B cell (primary cell): ENCODE measurements around the gene CELF4. TPM values are rescaled to one million over a fixed set of nuclear protein-coding genes. Genes with fewer than 3 reads are reported as not detected.

Experiments
- ATAC-seq: fragments of 200-7000 bp; cut with Tn5 transposase; one replicate; pipeline ENCODE4 v1.10.0; 2021; ENCODE audit warnings: low read depth, mild to moderate bottlenecking, moderate number of reproducible peaks, moderate library complexity
- CTCF ChIA-PET: fragments of 350-600 bp; sonication (Branson Sonifier 250); formaldehyde crosslinking; loops from one replicate; lab custom pipeline; 2021; ENCODE audit warnings: antibody characterized with exemption, inconsistent platforms; lab: Charles Lee
- POLR2A ChIA-PET: fragments of 350-600 bp; sonication (Branson Sonifier 250); formaldehyde crosslinking; loops from one replicate; lab custom pipeline; 2021; ENCODE audit warnings: antibody characterized with exemption; lab: Charles Lee
- DNase-seq: peaks from one replicate; pipeline ENCODE4 v3.0.0; 2013
- H2AFZ ChIP-seq: 2 replicates; pipeline ENCODE4 v1.6.1; 2012; ENCODE audit warnings: mild to moderate bottlenecking, low read depth, low read length; ENCODE audit not compliant: insufficient read depth, poor library complexity, severe bottlenecking
- H3K27ac ChIP-seq, 2 donors: 1 replicate in 1 of 2; 2 replicates in 1 of 2; pipeline ENCODE4 v1.5.1; 2012 to 2013; ENCODE audit warnings: low read length in 2 of 2, mild to moderate bottlenecking in 2 of 2, moderate library complexity in 1 of 2
- H3K27me3 ChIP-seq, 4 experiments: fragments of 200-600 bp in 1 of 4; sonication (generic) in 1 of 4; replicated peaks in 1 of 4; 1 replicate in 2 of 4; 2 replicates in 2 of 4; pipeline versions ENCODE4 v1.6.1 to v1.7.0; 2013 to 2016; ENCODE audit warnings: low read length in 3 of 4, mild to moderate bottlenecking in 2 of 4, mixed read lengths in 1 of 4, moderate library complexity in 1 of 4; ENCODE audit not compliant: insufficient read depth in 4 of 4, control insufficient read depth in 3 of 4; ENCODE audit errors: control extremely low read depth in 1 of 4
- H3K36me3 ChIP-seq, 2 experiments: replicated peaks in 1 of 2; 1 replicate in 1 of 2; 2 replicates in 1 of 2; pipeline versions ENCODE4 v1.6.1 to v1.7.1; 2013; ENCODE audit warnings: low read length in 1 of 2; ENCODE audit not compliant: insufficient read depth in 2 of 2, control insufficient read depth in 1 of 2; ENCODE audit errors: control extremely low read depth in 1 of 2, extremely low read depth in 1 of 2
- H3K4me1 ChIP-seq, 2 donors: fragments of 200-600 bp in 1 of 2; sonication (generic) in 1 of 2; 1 replicate in 1 of 2; 2 replicates in 1 of 2; pipeline versions ENCODE4 v1.5.1 to v1.6.1; 2013 to 2017; ENCODE audit warnings: low read length in 2 of 2; ENCODE audit not compliant: control insufficient read depth in 2 of 2, insufficient read depth in 2 of 2
- H3K4me2 ChIP-seq: replicated peaks from 2 replicates; pipeline ENCODE3; 2012; ENCODE audit warnings: mild to moderate bottlenecking, low read depth, low read length; ENCODE audit not compliant: poor library complexity, severe bottlenecking
- H3K4me3 ChIP-seq, 5 experiments: fragments of 200-600 bp in 1 of 5; sonication (generic) in 1 of 5; 1 replicate in 3 of 5; 2 replicates in 2 of 5; pipeline versions ENCODE4 v1.5.1 to v1.7.0; 2011 to 2016; ENCODE audit warnings: low read length in 4 of 5, mild to moderate bottlenecking in 4 of 5, low read depth in 2 of 5, control low read depth in 1 of 5, moderate library complexity in 1 of 5; ENCODE audit not compliant: insufficient read depth in 1 of 5; ENCODE audit errors: control extremely low read depth in 1 of 5, extremely low read depth in 1 of 5
- H3K79me2 ChIP-seq: fragments of 200-600 bp; sonication (generic); one replicate; pipeline ENCODE4 v1.6.0; 2016; ENCODE audit warnings: low read length; ENCODE audit not compliant: control insufficient read depth, insufficient read depth
- H3K9ac ChIP-seq: fragments of 200-600 bp; sonication (generic); 2 replicates; pipeline ENCODE4 v1.6.1; 2017; ENCODE audit warnings: mild to moderate bottlenecking, low read length, moderate library complexity
- H3K9me3 ChIP-seq, 3 donors: one replicate each; pipeline versions ENCODE4 v1.6.1 to v1.7.1; 2013; ENCODE audit warnings: low read length in 2 of 3; ENCODE audit not compliant: control insufficient read depth in 2 of 3, insufficient read depth in 1 of 3; ENCODE audit errors: control extremely low read depth in 1 of 3
- H4K20me1 ChIP-seq: 2 replicates; pipeline ENCODE4 v1.6.0; 2012; ENCODE audit warnings: mild to moderate bottlenecking, low read length; ENCODE audit not compliant: insufficient read depth, control insufficient read depth, poor library complexity, severe bottlenecking
- H3K27ac Mint-ChIP-seq: one replicate; pipeline ENCODE4 v1.8.0; 2021; ENCODE audit warnings: mixed read lengths
- H3K27me3 Mint-ChIP-seq: one replicate; pipeline ENCODE4 v1.8.0; 2021; ENCODE audit warnings: mixed read lengths
- H3K4me1 Mint-ChIP-seq: one replicate; pipeline ENCODE4 v1.8.0; 2021; ENCODE audit warnings: mixed read lengths
- H3K4me3 Mint-ChIP-seq: one replicate; pipeline ENCODE4 v1.8.0; 2021; ENCODE audit warnings: mixed read lengths
- H3K9me3 Mint-ChIP-seq: one replicate; pipeline ENCODE4 v1.8.0; 2022; ENCODE audit warnings: mixed read lengths; ENCODE audit not compliant: insufficient read depth
- EZH2 ChIP-seq: IDR thresholded peaks from 2 replicates; pipeline ENCODE4 v1.6.1; 2012; ENCODE audit warnings: borderline replicate concordance, low read depth, mild to moderate bottlenecking, moderate library complexity, low read length; ENCODE audit not compliant: insufficient read depth, poor library complexity, severe bottlenecking
- WGBS: methylation state at CpG from one replicate; pipeline ENCODE4 v1.1.5; 2013; ENCODE audit warnings: missing lambda C conversion rate; ENCODE audit not compliant: insufficient coverage; 5-methylcytosine and 5-hydroxymethylcytosine counted together
- intact Hi-C: fragments of 100-400 bp; cut with micrococcal nuclease; formaldehyde crosslinking; loops from one replicate; pipeline ENCODE4 v1.10.0; 2022
- polyA plus RNA-seq: library from polyadenylated mRNA; depleted of rRNA; stranded (reverse); fragments of >200 nt; gene quantifications from 2 replicates; pipeline ENCODE4 v1.2.3, GENCODE V29; 2012
- total RNA-seq, 2 donors: library from RNA; stranded (reverse); fragments of 120-200 nt in 1 of 2; gene quantifications; 1 replicate in 1 of 2; 2 replicates in 1 of 2; pipeline versions ENCODE4 v1.2.3 to v1.2.4, GENCODE V29; 2013 to 2022
- TF ChIP-seq, protein P1 (sequence below): fragments of 200-600 bp; IDR thresholded peaks from one replicate; pipeline ENCODE4 v1.8.0; 2022; ENCODE audit warnings: antibody characterized with exemption, mild to moderate bottlenecking

Gene CELF4
- total and polyA plus RNA-seq, 2 donors (not counting 1 experiment from before 2014, with no cell fraction given): not detected

DNA sequence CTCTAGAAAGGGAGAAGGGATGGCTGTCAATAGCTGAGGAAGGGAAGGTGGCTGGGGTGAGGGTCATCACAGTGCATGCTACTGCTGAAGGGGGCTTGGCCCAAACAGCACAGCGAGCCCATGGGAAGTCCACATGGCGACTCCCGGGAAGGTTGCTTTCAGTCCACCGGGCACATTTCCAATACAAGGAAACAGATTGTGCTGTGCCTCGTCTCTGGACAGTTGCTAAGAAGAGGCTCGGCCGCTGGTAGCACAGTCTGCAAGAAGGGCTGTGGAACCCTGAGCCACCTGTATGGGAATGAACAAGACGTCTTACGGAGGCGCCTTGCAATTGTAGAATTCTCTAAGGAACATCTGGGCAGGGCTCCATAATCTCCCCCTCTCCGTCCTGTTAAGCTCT, 123.1 kb downstream of the CELF4 start:
- ChIA-PET CTCF (no interaction called here), POLR2A (no interaction called here)
- Histone ChIP-seq H3K79me2 (no peaks in the 10 kb centered on the region), H2AFZ (no peak overlapping the region), H3K27ac (no peak overlapping the region), H3K27me3 (peaks cover 0 to 2% (median 0%) of the 10 kb centered on the region in 4 experiments), H3K9me3 (no peaks in the 10 kb centered on the region), H3K9ac (no peak overlapping the region), H3K4me1 (no peaks in the 10 kb centered on the region), H3K4me3 (no peak overlapping the region), H3K4me2 (no peak overlapping the region), H3K36me3 (no peaks in the 10 kb centered on the region), H4K20me1 (no peaks in the 10 kb centered on the region)
- Mint-ChIP-seq H3K9me3 (no peaks in the 10 kb centered on the region), H3K27ac (no peak overlapping the region), H3K4me1 (no peaks in the 10 kb centered on the region), H3K4me3 (no peak overlapping the region), H3K27me3 (peaks cover 3% of the 10 kb centered on the region)
- WGBS: 95% methylated on average over 11 of the region's 11 CpGs
- intact Hi-C loops: no loop called here
- TF ChIP-seq, protein P1, sequence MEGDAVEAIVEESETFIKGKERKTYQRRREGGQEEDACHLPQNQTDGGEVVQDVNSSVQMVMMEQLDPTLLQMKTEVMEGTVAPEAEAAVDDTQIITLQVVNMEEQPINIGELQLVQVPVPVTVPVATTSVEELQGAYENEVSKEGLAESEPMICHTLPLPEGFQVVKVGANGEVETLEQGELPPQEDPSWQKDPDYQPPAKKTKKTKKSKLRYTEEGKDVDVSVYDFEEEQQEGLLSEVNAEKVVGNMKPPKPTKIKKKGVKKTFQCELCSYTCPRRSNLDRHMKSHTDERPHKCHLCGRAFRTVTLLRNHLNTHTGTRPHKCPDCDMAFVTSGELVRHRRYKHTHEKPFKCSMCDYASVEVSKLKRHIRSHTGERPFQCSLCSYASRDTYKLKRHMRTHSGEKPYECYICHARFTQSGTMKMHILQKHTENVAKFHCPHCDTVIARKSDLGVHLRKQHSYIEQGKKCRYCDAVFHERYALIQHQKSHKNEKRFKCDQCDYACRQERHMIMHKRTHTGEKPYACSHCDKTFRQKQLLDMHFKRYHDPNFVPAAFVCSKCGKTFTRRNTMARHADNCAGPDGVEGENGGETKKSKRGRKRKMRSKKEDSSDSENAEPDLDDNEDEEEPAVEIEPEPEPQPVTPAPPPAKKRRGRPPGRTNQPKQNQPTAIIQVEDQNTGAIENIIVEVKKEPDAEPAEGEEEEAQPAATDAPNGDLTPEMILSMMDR: no peak
- no peak for TF ChIP-seq EZH2
- DNase-seq: no peak
- ATAC-seq: no peak

DNA sequence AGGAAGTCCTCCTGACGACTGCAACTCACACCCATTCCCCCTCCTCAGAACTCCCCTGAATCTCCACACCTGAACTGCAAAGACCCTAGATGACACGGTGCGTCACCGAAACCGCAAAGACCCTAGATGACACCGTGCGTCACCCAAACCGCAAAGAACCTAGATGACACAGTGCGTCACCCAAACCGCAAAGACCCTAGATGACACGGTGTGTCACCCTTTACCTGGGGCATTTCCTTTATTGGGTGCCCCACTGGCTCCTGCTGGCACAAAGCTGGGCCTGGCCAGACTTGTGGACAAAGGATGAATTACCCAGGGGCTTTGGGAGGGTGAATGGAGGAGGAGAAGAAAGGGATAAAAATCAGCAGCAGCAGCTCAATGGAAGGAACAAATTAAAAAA, 123.8 kb downstream of the CELF4 start:
- intact Hi-C loops: no loop called here
- ChIA-PET POLR2A (no interaction called here), CTCF (no interaction called here)
- no peaks in the 10 kb centered on the region for H3K4me1 Mint-ChIP-seq
- no peak overlapping the region for H3K27ac ChIP-seq
- no peak overlapping the region for H3K4me3 ChIP-seq
- no peaks in the 10 kb centered on the region for H3K36me3 ChIP-seq
- no peak overlapping the region for H3K9ac ChIP-seq
- no peak overlapping the region for H3K4me3 Mint-ChIP-seq
- peaks cover 0 to 2% (median 0%) of the 10 kb centered on the region in 4 experiments for H3K27me3 ChIP-seq
- no peaks in the 10 kb centered on the region for H3K9me3 Mint-ChIP-seq
- no peak for TF ChIP-seq EZH2
- TF ChIP-seq, protein P1: no peak
- 73% methylated on average over 11 of the region's 11 CpGs for WGBS
- DNase-seq (no peak), ATAC-seq (no peak)
- peaks cover 3% of the 10 kb centered on the region for H3K27me3 Mint-ChIP-seq
- H2AFZ ChIP-seq: no peak overlapping the region
- H3K4me1 ChIP-seq: no peaks in the 10 kb centered on the region
- H3K79me2 ChIP-seq: no peaks in the 10 kb centered on the region
- H3K9me3 ChIP-seq: peaks cover 0 to 4% (median 0%) of the 10 kb centered on the region in 3 donors
- H4K20me1 ChIP-seq: no peaks in the 10 kb centered on the region
- H3K27ac Mint-ChIP-seq: no peak overlapping the region
- no peak overlapping the region for H3K4me2 ChIP-seq
